ENCODE results near the gene STPG3.

- TF ChIP-seq CTCF (IDR thresholded peaks at IDR 0.05; ENCODE audit: low read length) (no peak), EZH2phosphoT487 (IDR thresholded peaks at IDR 0.05; ENCODE audit: low read length) (no peak)
Observed at GRCh38 chr9:137265496-137266161, 14.5 kb downstream of the STPG3 start.

Data from MM.1S (cell line).